GM18519 (cell line): ENCODE data around the gene CDS1.

Experiments
- ATAC-seq: cut with Tn5 transposase; IDR thresholded peaks from one replicate; pipeline ENCODE4 v1.9.1; 2021; ENCODE audit warnings: mild to moderate bottlenecking, moderate library complexity; ENCODE audit not compliant: unreplicated experiment, low FRiP score

CDS1 gene

DNA sequence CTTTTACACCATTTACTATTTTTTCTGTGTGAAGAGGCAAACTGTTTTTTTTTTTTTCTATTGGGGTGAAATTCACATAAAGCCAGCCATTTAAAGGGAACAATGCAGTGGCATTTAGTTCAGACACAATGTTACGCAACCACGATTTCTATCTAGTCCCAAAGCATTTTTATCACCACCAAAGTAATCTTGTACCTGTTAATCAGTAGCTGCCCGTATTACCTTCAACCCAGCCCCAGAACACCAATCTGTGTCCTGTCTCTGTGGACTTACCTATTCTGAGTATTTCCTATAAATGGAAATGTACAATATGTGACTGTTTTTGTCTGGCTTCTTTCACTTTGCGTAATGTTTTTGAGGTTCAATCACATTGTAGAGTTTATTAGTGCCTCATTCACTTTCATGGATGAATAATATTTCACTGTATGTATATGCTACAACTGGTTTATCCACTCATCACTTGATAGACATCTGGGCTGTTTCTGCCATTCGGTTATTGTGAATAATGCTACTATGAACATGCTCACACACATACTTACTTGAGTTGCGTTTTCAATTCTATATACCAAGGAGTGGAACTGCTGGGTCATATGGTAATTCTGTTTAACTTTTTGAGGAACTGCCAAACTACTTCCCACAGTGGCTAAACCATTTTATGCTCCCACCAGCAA is 116.2 kb downstream of the CDS1 start:
- ATAC-seq = no peak
